ENCODE data around the gene WDR7. TPM values are rescaled to one million over a fixed set of nuclear protein-coding genes. Genes with fewer than 3 reads are reported as not detected.

WDR7 gene
- total RNA-seq, 1 donor from 2014 or later, result 67.3 TPM

- Histone ChIP-seq H3K27me3 (ENCODE audit: control insufficient read depth in 3 of 3, insufficient read depth in 3 of 3, low read length in 3 of 3) (peaks cover 0 to 3% (median 2%) of the 10 kb centered on the region in 3 donors), H3K36me3 (ENCODE audit: control insufficient read depth in 3 of 3, insufficient read depth in 3 of 3, low read length in 3 of 3) (no peaks in the 10 kb centered on the region), H3K4me3 (ENCODE audit: low read length in 3 of 3) (no peak overlapping the region), H3K4me1 (ENCODE audit: control insufficient read depth in 3 of 3, insufficient read depth in 3 of 3, low read length in 3 of 3) (no peaks in the 10 kb centered on the region), H3K9me3 (ENCODE audit: control insufficient read depth in 3 of 3, low read length in 3 of 3) (peaks cover 0 to 11% (median 5%) of the 10 kb centered on the region in 3 donors), H3K27ac (ENCODE audit: low read depth, low read length) (no peak overlapping the region), H3K9ac (ENCODE audit: low read depth in 1 of 3, low read length in 3 of 3) (no peak overlapping the region)
Measured at GRCh38 chr18:57048351-57048750, 397.2 kb downstream of the WDR7 start.

GRCh38 chr18:57048859-57049258 lies 397.7 kb downstream of the WDR7 start:
- no peak overlapping the region for H3K27ac ChIP-seq (ENCODE audit: low read depth, low read length)

GRCh38 chr18:57050310-57050949 lies 399.3 kb downstream of the WDR7 start:
- H3K36me3 ChIP-seq (ENCODE audit: control insufficient read depth in 3 of 3, insufficient read depth in 3 of 3, low read length in 3 of 3), result no peaks in the 10 kb centered on the region
- H3K27me3 ChIP-seq (ENCODE audit: control insufficient read depth in 3 of 3, insufficient read depth in 3 of 3, low read length in 3 of 3), result peaks cover 0 to 3% (median 2%) of the 10 kb centered on the region in 3 donors
- H3K4me1 ChIP-seq (ENCODE audit: control insufficient read depth in 3 of 3, insufficient read depth in 3 of 3, low read length in 3 of 3), result no peaks in the 10 kb centered on the region
- no peak overlapping the region for H3K9ac ChIP-seq (ENCODE audit: low read depth in 1 of 3, low read length in 3 of 3)
- H3K27ac ChIP-seq (ENCODE audit: low read depth, low read length), result no peak overlapping the region
- no peak overlapping the region for H3K4me3 ChIP-seq (ENCODE audit: low read length in 3 of 3)
- peaks cover 0 to 10% (median 5%) of the 10 kb centered on the region in 3 donors for H3K9me3 ChIP-seq (ENCODE audit: control insufficient read depth in 3 of 3, low read length in 3 of 3)

More at GRCh38 chr18:57048859-57049258, 397.7 kb downstream of the WDR7 start:
- peaks cover 0 to 3% (median 2%) of the 10 kb centered on the region in 3 donors for H3K27me3 ChIP-seq (ENCODE audit: control insufficient read depth in 3 of 3, insufficient read depth in 3 of 3, low read length in 3 of 3)
- peaks cover 0 to 10% (median 5%) of the 10 kb centered on the region in 3 donors for H3K9me3 ChIP-seq (ENCODE audit: control insufficient read depth in 3 of 3, low read length in 3 of 3)
- no peaks in the 10 kb centered on the region for H3K4me1 ChIP-seq (ENCODE audit: control insufficient read depth in 3 of 3, insufficient read depth in 3 of 3, low read length in 3 of 3)
- H3K9ac ChIP-seq (ENCODE audit: low read depth in 1 of 3, low read length in 3 of 3), result no peak overlapping the region
- no peak overlapping the region for H3K4me3 ChIP-seq (ENCODE audit: low read length in 3 of 3)
- H3K36me3 ChIP-seq (ENCODE audit: control insufficient read depth in 3 of 3, insufficient read depth in 3 of 3, low read length in 3 of 3), result no peaks in the 10 kb centered on the region

- Histone ChIP-seq H3K4me3 (ENCODE audit: low read length in 3 of 3) (no peak overlapping the region), H3K27ac (ENCODE audit: low read depth, low read length) (no peak overlapping the region), H3K27me3 (ENCODE audit: control insufficient read depth in 3 of 3, insufficient read depth in 3 of 3, low read length in 3 of 3) (peaks cover 0 to 3% (median 2%) of the 10 kb centered on the region in 3 donors), H3K9me3 (ENCODE audit: control insufficient read depth in 3 of 3, low read length in 3 of 3) (peaks cover 0 to 5% (median 5%) of the 10 kb centered on the region in 3 donors), H3K4me1 (ENCODE audit: control insufficient read depth in 3 of 3, insufficient read depth in 3 of 3, low read length in 3 of 3) (no peaks in the 10 kb centered on the region), H3K36me3 (ENCODE audit: control insufficient read depth in 3 of 3, insufficient read depth in 3 of 3, low read length in 3 of 3) (no peaks in the 10 kb centered on the region), H3K9ac (ENCODE audit: low read depth in 1 of 3, low read length in 3 of 3) (no peak overlapping the region)
Measured at GRCh38 chr18:57051021-57051656, 400.0 kb downstream of the WDR7 start.

- Histone ChIP-seq H3K27ac (ENCODE audit: low read depth, low read length) (no peak overlapping the region), H3K9me3 (ENCODE audit: control insufficient read depth in 3 of 3, low read length in 3 of 3) (peaks cover 0 to under 1% (median 0%) of the 10 kb centered on the region in 3 donors), H3K27me3 (ENCODE audit: control insufficient read depth in 3 of 3, insufficient read depth in 3 of 3, low read length in 3 of 3) (peaks cover 0 to 3% (median 2%) of the 10 kb centered on the region in 3 donors), H3K4me3 (ENCODE audit: low read length in 3 of 3) (no peak overlapping the region), H3K9ac (ENCODE audit: low read depth in 1 of 3, low read length in 3 of 3) (no peak overlapping the region), H3K4me1 (ENCODE audit: control insufficient read depth in 3 of 3, insufficient read depth in 3 of 3, low read length in 3 of 3) (no peaks in the 10 kb centered on the region), H3K36me3 (ENCODE audit: control insufficient read depth in 3 of 3, insufficient read depth in 3 of 3, low read length in 3 of 3) (no peaks in the 10 kb centered on the region)
Measured at GRCh38 chr18:57051657-57052044, 400.5 kb downstream of the WDR7 start.

- no peaks in the 10 kb centered on the region for H3K4me1 ChIP-seq (ENCODE audit: control insufficient read depth in 3 of 3, insufficient read depth in 3 of 3, low read length in 3 of 3)
- H3K36me3 ChIP-seq (ENCODE audit: control insufficient read depth in 3 of 3, insufficient read depth in 3 of 3, low read length in 3 of 3), result no peaks in the 10 kb centered on the region
- H3K27me3 ChIP-seq (ENCODE audit: control insufficient read depth in 3 of 3, insufficient read depth in 3 of 3, low read length in 3 of 3), result peaks cover 0 to 3% (median 2%) of the 10 kb centered on the region in 3 donors
- H3K4me3 ChIP-seq (ENCODE audit: low read length in 3 of 3), result no peak overlapping the region
- no peaks in the 10 kb centered on the region for H3K9me3 ChIP-seq (ENCODE audit: control insufficient read depth in 3 of 3, low read length in 3 of 3)
- no peak overlapping the region for H3K27ac ChIP-seq (ENCODE audit: low read depth, low read length)
- H3K9ac ChIP-seq (ENCODE audit: low read depth in 1 of 3, low read length in 3 of 3), result no peak overlapping the region
Measured at GRCh38 chr18:57052173-57052572, 401.0 kb downstream of the WDR7 start.

GRCh38 chr18:57052759-57053158 lies 401.6 kb downstream of the WDR7 start:
- Histone ChIP-seq H3K27ac (ENCODE audit: low read depth, low read length) (no peak overlapping the region), H3K4me1 (ENCODE audit: control insufficient read depth in 3 of 3, insufficient read depth in 3 of 3, low read length in 3 of 3) (no peaks in the 10 kb centered on the region), H3K36me3 (ENCODE audit: control insufficient read depth in 3 of 3, insufficient read depth in 3 of 3, low read length in 3 of 3) (no peaks in the 10 kb centered on the region), H3K4me3 (ENCODE audit: low read length in 3 of 3) (no peak overlapping the region), H3K9ac (ENCODE audit: low read depth in 1 of 3, low read length in 3 of 3) (no peak overlapping the region), H3K27me3 (ENCODE audit: control insufficient read depth in 3 of 3, insufficient read depth in 3 of 3, low read length in 3 of 3) (peaks cover 0 to 3% (median 2%) of the 10 kb centered on the region in 3 donors), H3K9me3 (ENCODE audit: control insufficient read depth in 3 of 3, low read length in 3 of 3) (no peaks in the 10 kb centered on the region)

GRCh38 chr18:57054891-57055290 lies 403.7 kb downstream of the WDR7 start:
- Histone ChIP-seq H3K27me3 (ENCODE audit: control insufficient read depth in 3 of 3, insufficient read depth in 3 of 3, low read length in 3 of 3) (peaks cover 3 to 5% (median 4%) of the 10 kb centered on the region in 3 donors), H3K9ac (ENCODE audit: low read depth in 1 of 3, low read length in 3 of 3) (no peak overlapping the region), H3K4me1 (ENCODE audit: control insufficient read depth in 3 of 3, insufficient read depth in 3 of 3, low read length in 3 of 3) (no peaks in the 10 kb centered on the region), H3K27ac (ENCODE audit: low read depth, low read length) (no peak overlapping the region), H3K9me3 (ENCODE audit: control insufficient read depth in 3 of 3, low read length in 3 of 3) (no peaks in the 10 kb centered on the region), H3K36me3 (ENCODE audit: control insufficient read depth in 3 of 3, insufficient read depth in 3 of 3, low read length in 3 of 3) (no peaks in the 10 kb centered on the region), H3K4me3 (ENCODE audit: low read length in 3 of 3) (no peak overlapping the region)

GRCh38 chr18:57057890-57058289 lies 406.7 kb downstream of the WDR7 start:
- no peaks in the 10 kb centered on the region for H3K36me3 ChIP-seq (ENCODE audit: control insufficient read depth in 3 of 3, insufficient read depth in 3 of 3, low read length in 3 of 3)
- H3K9me3 ChIP-seq (ENCODE audit: control insufficient read depth in 3 of 3, low read length in 3 of 3), result no peaks in the 10 kb centered on the region
- H3K9ac ChIP-seq (ENCODE audit: low read depth in 1 of 3, low read length in 3 of 3), result no peak overlapping the region
- H3K27ac ChIP-seq (ENCODE audit: low read depth, low read length), result no peak overlapping the region
- H3K4me3 ChIP-seq (ENCODE audit: low read length in 3 of 3), result no peak overlapping the region
- H3K4me1 ChIP-seq (ENCODE audit: control insufficient read depth in 3 of 3, insufficient read depth in 3 of 3, low read length in 3 of 3), result no peaks in the 10 kb centered on the region
- H3K27me3 ChIP-seq (ENCODE audit: control insufficient read depth in 3 of 3, insufficient read depth in 3 of 3, low read length in 3 of 3), result peaks cover 3 to 6% (median 4%) of the 10 kb centered on the region in 3 donors

GRCh38 chr18:57058734-57059133 lies 407.6 kb downstream of the WDR7 start:
- Histone ChIP-seq H3K4me1 (ENCODE audit: control insufficient read depth in 3 of 3, insufficient read depth in 3 of 3, low read length in 3 of 3) (no peaks in the 10 kb centered on the region), H3K9me3 (ENCODE audit: control insufficient read depth in 3 of 3, low read length in 3 of 3) (no peaks in the 10 kb centered on the region), H3K36me3 (ENCODE audit: control insufficient read depth in 3 of 3, insufficient read depth in 3 of 3, low read length in 3 of 3) (no peaks in the 10 kb centered on the region), H3K27me3 (ENCODE audit: control insufficient read depth in 3 of 3, insufficient read depth in 3 of 3, low read length in 3 of 3) (peaks cover 3 to 7% (median 4%) of the 10 kb centered on the region in 3 donors), H3K9ac (ENCODE audit: low read depth in 1 of 3, low read length in 3 of 3) (no peak overlapping the region), H3K27ac (ENCODE audit: low read depth, low read length) (no peak overlapping the region), H3K4me3 (ENCODE audit: low read length in 3 of 3) (no peak overlapping the region)
